ENCODE data around the gene ACE.

ACE gene

DNA sequence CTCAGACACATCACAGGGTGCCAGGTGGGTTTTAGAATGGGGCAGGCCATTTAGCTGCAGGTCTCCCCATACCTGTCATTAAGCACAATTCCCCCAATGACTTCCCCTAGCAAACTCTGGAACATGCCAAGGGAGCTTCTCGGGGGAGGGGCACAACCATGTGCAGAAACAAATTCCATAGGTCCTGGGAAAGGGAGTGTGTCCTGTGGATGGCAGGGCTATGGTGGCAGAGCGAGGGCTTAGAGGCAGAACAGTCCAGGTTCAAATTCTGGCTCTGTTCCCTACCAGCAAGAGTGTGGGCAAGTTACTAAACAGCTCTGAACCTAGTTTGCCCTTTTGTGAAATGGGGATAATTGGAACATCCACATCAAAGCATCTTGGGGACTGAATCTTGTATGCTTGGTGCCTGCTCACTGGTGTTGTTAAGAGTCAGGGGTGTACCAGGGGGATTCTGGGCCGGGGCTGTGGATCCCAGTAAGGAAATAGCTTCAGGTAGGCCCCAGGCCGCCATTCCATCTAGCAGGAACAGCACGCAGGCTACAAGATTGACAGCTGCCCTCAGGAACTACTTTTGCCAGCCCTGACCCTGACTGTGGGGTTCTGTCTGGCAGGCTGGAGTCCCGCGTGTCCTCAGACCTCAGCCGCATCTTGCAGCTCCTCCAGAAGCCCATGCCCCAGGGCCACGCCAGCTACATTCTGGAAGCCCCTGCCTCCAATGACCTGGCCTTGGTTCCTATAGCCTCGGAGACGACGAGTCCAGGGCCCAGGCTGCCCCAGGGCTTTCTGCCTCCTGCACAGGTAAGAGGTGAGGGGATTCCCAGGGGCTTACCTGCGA lies 67.8 kb downstream of the ACE start:
- Mint-ChIP-seq H3K27me3 (ENCODE audit: low read depth) (peaks cover 6% of the 10 kb centered on the region), H3K36me3 (ENCODE audit: low read depth) (no peaks in the 10 kb centered on the region), H3K27ac (no peak overlapping the region), H3K4me3 (no peak overlapping the region), H3K9me3 (no peaks in the 10 kb centered on the region), H3K4me1 (ENCODE audit: low read depth) (peaks cover 2% of the 10 kb centered on the region)
- DNase-seq (ENCODE audit: low spot score) = no peak

DNA sequence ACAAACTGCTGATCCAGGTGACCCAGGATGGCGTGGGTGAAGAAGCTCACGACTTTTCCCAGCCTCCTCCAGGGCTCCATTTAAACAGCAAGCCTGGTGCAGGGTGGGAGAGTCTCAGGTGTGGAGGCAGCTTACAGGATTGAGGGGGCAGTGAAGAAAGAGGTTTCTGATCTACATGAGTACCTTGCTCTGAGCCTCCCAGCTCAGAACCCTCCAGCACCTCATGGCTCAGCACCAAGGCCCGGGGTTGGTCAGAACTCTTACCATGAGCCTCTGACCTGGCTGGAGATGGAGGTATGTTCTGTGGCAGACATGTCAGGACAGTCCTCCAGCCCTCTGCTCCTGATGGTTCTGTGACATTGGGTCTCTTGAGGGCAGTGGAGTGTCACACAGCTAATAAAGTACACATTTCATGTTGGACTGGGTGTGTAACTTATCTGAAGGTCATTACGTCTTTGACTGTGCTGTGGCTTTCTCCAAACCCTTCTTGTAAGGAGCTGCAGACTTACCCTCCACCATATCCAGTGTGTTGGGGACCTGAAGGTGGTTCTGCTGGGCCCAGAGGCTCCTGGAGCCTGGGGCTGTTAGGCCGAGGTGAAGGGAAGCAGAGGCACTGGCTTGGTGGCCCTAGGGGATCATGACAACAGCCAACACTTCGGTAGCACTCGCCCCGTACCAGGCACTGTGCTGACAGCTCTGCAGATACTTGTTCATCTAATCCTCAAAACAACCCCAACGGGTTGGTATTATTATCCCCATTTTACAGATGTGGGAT lies 69.6 kb downstream of the ACE start:
- no peaks in the 10 kb centered on the region for H3K9me3 Mint-ChIP-seq
- H3K4me3 Mint-ChIP-seq = no peak overlapping the region
- peaks cover 7% of the 10 kb centered on the region for H3K4me1 Mint-ChIP-seq (ENCODE audit: low read depth)
- no peak for DNase-seq (ENCODE audit: low spot score)
- no peaks in the 10 kb centered on the region for H3K27me3 Mint-ChIP-seq (ENCODE audit: low read depth)
- peaks cover 2% of the 10 kb centered on the region for H3K36me3 Mint-ChIP-seq (ENCODE audit: low read depth)
- H3K27ac Mint-ChIP-seq = no peak overlapping the region

DNA sequence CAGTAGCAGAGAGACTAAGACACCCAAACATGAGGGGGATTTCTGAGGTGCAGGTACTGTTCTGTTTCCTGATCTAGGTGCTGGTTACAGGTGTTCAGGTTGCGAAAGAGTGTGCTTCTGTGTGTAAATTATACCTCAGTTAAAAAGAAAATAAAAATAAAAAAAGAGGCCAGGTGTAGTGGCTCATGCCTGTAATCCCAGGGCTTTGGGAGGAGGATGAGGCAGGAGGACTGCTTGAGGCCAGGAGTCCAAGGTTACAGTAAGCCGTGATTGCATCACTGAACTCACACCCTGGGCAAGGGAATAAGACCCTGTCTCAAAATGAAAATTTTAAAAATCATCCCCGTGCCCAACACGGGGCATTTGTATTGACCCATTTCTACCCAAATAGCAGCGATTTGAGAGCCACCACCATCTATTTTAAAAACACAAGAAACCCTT lies 70.2 kb downstream of the ACE start:
- Mint-ChIP-seq H3K4me1 (ENCODE audit: low read depth) (peaks cover 11% of the 10 kb centered on the region), H3K4me3 (no peak overlapping the region), H3K9me3 (no peaks in the 10 kb centered on the region), H3K36me3 (ENCODE audit: low read depth) (peaks cover 6% of the 10 kb centered on the region), H3K27me3 (ENCODE audit: low read depth) (no peaks in the 10 kb centered on the region), H3K27ac (no peak overlapping the region)
- no peak for DNase-seq (ENCODE audit: low spot score)
